ENCODE results near the gene IGF2R.

DNA sequence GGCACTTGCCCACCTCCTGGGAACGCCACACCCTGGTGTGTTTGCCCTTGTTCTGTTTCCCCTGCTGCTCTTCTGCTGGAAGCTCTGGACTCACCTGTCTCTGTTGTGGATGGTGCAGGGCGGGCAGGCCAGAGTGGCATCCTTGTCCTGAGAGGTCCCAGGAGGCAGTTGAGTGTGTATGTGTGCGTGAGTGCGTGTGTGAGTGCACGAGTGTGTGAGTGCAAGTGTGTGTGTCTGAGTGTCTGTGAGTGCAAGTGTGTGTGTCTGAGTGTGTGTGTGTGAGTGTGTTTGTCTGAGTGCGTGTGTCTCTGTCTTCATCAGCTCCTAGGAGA lies 12.2 kb downstream of the IGF2R start:
- TF ChIP-seq CTCF (IDR thresholded peaks at IDR 0.05 in 4 of 5, conservative IDR thresholded peaks at IDR 0.05 in 1 of 5), result no peak
- no peak for TF ChIP-seq POLR2A (IDR thresholded peaks at IDR 0.05)

Measured in gastrocnemius medialis (tissue), 4 donors.